PC-3 (cell line): ENCODE measurements around the gene RGS7BP. TPM values are rescaled to one million over a fixed set of nuclear protein-coding genes. Genes with fewer than 3 reads are reported as not detected.

Experiments
- ATAC-seq: fragments of 200-7000 bp; cut with Tn5 transposase; 2 replicates; pipeline ENCODE4 v1.9.1; 2020; ENCODE audit warnings: mild to moderate bottlenecking, moderate library complexity
- BruUV-seq: library from RNA; stranded (reverse); fragments of 400-500 nt; replicated peaks from 2 replicates; lab custom pipeline; 2021; lab: Mats Ljungman, UMichigan
- CTCF ChIA-PET: fragments of 300-600 bp; sonication (Branson Sonifier 250); formaldehyde crosslinking; loops from one replicate; lab custom pipeline; 2022; ENCODE audit warnings: antibody characterized with exemption; lab: Charles Lee
- POLR2A ChIA-PET: fragments of 300-600 bp; sonication (Branson Sonifier 250); formaldehyde crosslinking; loops from one replicate; lab custom pipeline; 2022; ENCODE audit warnings: antibody characterized with exemption; ENCODE audit not compliant: unreplicated experiment; lab: Charles Lee
- DNase-seq: peaks from one replicate; pipeline ENCODE4 v3.0.0-alpha.2; 2015
- H2AFZ ChIP-seq: fragments of 300-600 bp; sonication (generic); 2 replicates; pipeline ENCODE4 v1.6.0; 2016; ENCODE audit warnings: antibody characterized with exemption, low read length
- H3F3A ChIP-seq: fragments of 300-600 bp; sonication (generic); one replicate; pipeline ENCODE4 v1.6.0; 2017; ENCODE audit warnings: antibody characterized with exemption, low read length, control low read depth, mild to moderate bottlenecking; ENCODE audit not compliant: unreplicated experiment
- H3K27ac ChIP-seq: fragments of 300-600 bp; sonication (generic); 2 replicates; pipeline ENCODE4 v1.5.1; 2016; ENCODE audit warnings: mild to moderate bottlenecking, low read length
- H3K27me3 ChIP-seq: fragments of 300-600 bp; sonication (generic); 2 replicates; pipeline ENCODE4 v1.6.1; 2016; ENCODE audit warnings: low read length, mixed read lengths
- H3K36me3 ChIP-seq: fragments of 300-600 bp; sonication (generic); 2 replicates; pipeline ENCODE4 v1.6.1; 2016; ENCODE audit warnings: low read depth, mixed run types, low read length, mixed read lengths
- H3K4me1 ChIP-seq: fragments of 300-600 bp; sonication (generic); 2 replicates; pipeline ENCODE4 v1.5.1; 2016; ENCODE audit warnings: low read length; ENCODE audit not compliant: insufficient read depth
- H3K4me2 ChIP-seq: fragments of 300-600 bp; sonication (generic); 2 replicates; pipeline ENCODE4 v1.6.0; 2016; ENCODE audit warnings: low read length
- H3K4me3 ChIP-seq: fragments of 300-600 bp; sonication (generic); 2 replicates; pipeline ENCODE4 v1.5.1; 2016; ENCODE audit warnings: mild to moderate bottlenecking, low read length, mixed read lengths
- H3K79me2 ChIP-seq: fragments of 300-600 bp; sonication (generic); 2 replicates; pipeline ENCODE4 v1.6.1; 2017; ENCODE audit warnings: low read length, mixed read lengths
- H3K9ac ChIP-seq: fragments of 300-600 bp; sonication (generic); 2 replicates; pipeline ENCODE4 v1.6.0; 2016; ENCODE audit warnings: mild to moderate bottlenecking, low read length
- H3K9me2 ChIP-seq: fragments of 300-600 bp; sonication (generic); replicated peaks from 2 replicates; pipeline ENCODE4 v1.6.1; 2016; ENCODE audit warnings: mixed run types, low read length, mixed read lengths
- H3K9me3 ChIP-seq: fragments of 300-600 bp; sonication (generic); 2 replicates; pipeline ENCODE4 v1.6.1; 2016; ENCODE audit warnings: low read length, mixed read lengths
- H4K20me1 ChIP-seq: fragments of 300-600 bp; sonication (generic); 2 replicates; pipeline ENCODE4 v1.6.1; 2016; ENCODE audit warnings: low read length, mixed read lengths
- CTCF ChIP-seq: fragments of 300-600 bp; sonication (generic); conservative IDR thresholded peaks from 2 replicates; pipeline ENCODE4 v1.5.1; 2017; ENCODE audit warnings: antibody characterized with exemption, low read depth, mild to moderate bottlenecking, low read length
- EZH2 ChIP-seq: fragments of 300-600 bp; sonication (generic); IDR thresholded peaks from one replicate; pipeline ENCODE4 v1.6.1; 2017; ENCODE audit warnings: antibody characterized with exemption, mild to moderate bottlenecking, low read length; ENCODE audit not compliant: unreplicated experiment
- EZH2phosphoT487 ChIP-seq: fragments of 300-600 bp; sonication (generic); IDR thresholded peaks from 2 replicates; pipeline ENCODE4 v1.6.1; 2018; ENCODE audit warnings: mild to moderate bottlenecking, antibody characterized with exemption, low read length, borderline replicate concordance
- intact Hi-C: fragments of 100-400 bp; cut with micrococcal nuclease; formaldehyde crosslinking; loops from 2 replicates; pipeline ENCODE4 v1.9.0; 2023
- total RNA-seq: library from RNA; depleted of rRNA; stranded (reverse); fragments of >200 nt; gene quantifications from 2 replicates; pipeline ENCODE4 v1.2.3, GENCODE V29; 2014

RGS7BP gene
- total RNA-seq, 1 experiment from 2014 or later, result 1.2 TPM

- Histone ChIP-seq H3K27ac (no peak overlapping the region), H3K9me2 (no peaks in the 10 kb centered on the region), H3K9ac (no peak overlapping the region), H3K27me3 (no peaks in the 10 kb centered on the region), H3K36me3 (no peaks in the 10 kb centered on the region), H3F3A (no peaks in the 10 kb centered on the region), H4K20me1 (no peaks in the 10 kb centered on the region), H3K4me3 (no peak overlapping the region), H3K4me1 (0 out of 2 replicates have a peak, but pooled peaks cover 3% of the 10 kb centered on the region), H3K9me3 (no peaks in the 10 kb centered on the region), H3K4me2 (no peak overlapping the region), H2AFZ (no peak overlapping the region), H3K79me2 (no peaks in the 10 kb centered on the region)
- BruUV-seq, result no TSS peak
- intact Hi-C loops, result no loop called here
- TF ChIP-seq CTCF (no peak), EZH2phosphoT487 (no peak), EZH2 (no peak)
- ChIA-PET CTCF (no interaction called here), POLR2A (no interaction called here)
- DNase-seq (no peak), ATAC-seq (no peak)
Observed at GRCh38 chr5:64575561-64575960, 69.7 kb downstream of the RGS7BP start.

GRCh38 chr5:64576250-64576649 is 70.4 kb downstream of the RGS7BP start:
- Histone ChIP-seq H3F3A (no peaks in the 10 kb centered on the region), H3K4me1 (no peaks in the 10 kb centered on the region), H3K36me3 (no peaks in the 10 kb centered on the region), H3K9ac (no peak overlapping the region), H3K4me2 (no peak overlapping the region), H3K27me3 (no peaks in the 10 kb centered on the region), H3K27ac (no peak overlapping the region), H3K79me2 (no peaks in the 10 kb centered on the region), H3K4me3 (no peak overlapping the region), H3K9me3 (no peaks in the 10 kb centered on the region), H2AFZ (no peak overlapping the region), H4K20me1 (no peaks in the 10 kb centered on the region), H3K9me2 (no peaks in the 10 kb centered on the region)
- ChIA-PET CTCF (no interaction called here), POLR2A (no interaction called here)
- BruUV-seq, result no TSS peak
- intact Hi-C loops, result no loop called here
- no peak for DNase-seq
- ATAC-seq, result no peak
- no peak for TF ChIP-seq CTCF
- no peak for TF ChIP-seq EZH2phosphoT487
- TF ChIP-seq EZH2, result no peak

- Histone ChIP-seq H3K4me2 (no peak overlapping the region), H3F3A (no peaks in the 10 kb centered on the region), H2AFZ (no peak overlapping the region), H3K27ac (no peak overlapping the region), H3K9ac (no peak overlapping the region), H3K79me2 (no peaks in the 10 kb centered on the region), H3K27me3 (no peaks in the 10 kb centered on the region), H4K20me1 (no peaks in the 10 kb centered on the region), H3K4me3 (no peak overlapping the region), H3K9me2 (no peaks in the 10 kb centered on the region), H3K4me1 (no peaks in the 10 kb centered on the region), H3K9me3 (no peaks in the 10 kb centered on the region), H3K36me3 (no peaks in the 10 kb centered on the region)
- intact Hi-C loops, result no loop called here
- no peak for TF ChIP-seq EZH2
- TF ChIP-seq EZH2phosphoT487, result no peak
- TF ChIP-seq CTCF, result no peak
- no peak for ATAC-seq
- DNase-seq, result no peak
- ChIA-PET CTCF (no interaction called here), POLR2A (no interaction called here)
- BruUV-seq, result no TSS peak
Observed at GRCh38 chr5:64585646-64586045, 79.8 kb downstream of the RGS7BP start.
